WTC11 (cell line): Measurements from ENCODE around the gene PLD3.

ENCODE experiments used
- CBFB ChIP-seq: sonication (generic); formaldehyde crosslinking; IDR thresholded peaks from 2 replicates; pipeline ENCODE4 v1.8.1; 2022; ENCODE audit warnings: mild to moderate bottlenecking, low read depth, missing genetic modification reagents
- CTCF ChIP-seq: fragments of 200-600 bp; IDR thresholded peaks from 2 replicates; pipeline ENCODE4 v1.8.0; 2022; ENCODE audit warnings: antibody characterized with exemption
- JUN ChIP-seq: sonication (generic); formaldehyde crosslinking; IDR thresholded peaks from 2 replicates; pipeline ENCODE4 v1.8.0; 2023; ENCODE audit warnings: mild to moderate bottlenecking, missing genetic modification reagents
- NFE2L1 ChIP-seq: sonication (generic); formaldehyde crosslinking; IDR thresholded peaks from 2 replicates; pipeline ENCODE4 v1.8.1; 2023; ENCODE audit warnings: missing genetic modification reagents
- NR2C2 ChIP-seq: sonication (generic); formaldehyde crosslinking; IDR thresholded peaks from 2 replicates; pipeline ENCODE4 v1.8.0; 2022; ENCODE audit warnings: mild to moderate bottlenecking, missing genetic modification reagents
- RELA ChIP-seq: sonication (generic); formaldehyde crosslinking; IDR thresholded peaks from 2 replicates; pipeline ENCODE4 v1.8.1; 2022; ENCODE audit warnings: missing genetic modification reagents, mild to moderate bottlenecking, borderline replicate concordance
- SP1 ChIP-seq: sonication (generic); formaldehyde crosslinking; conservative IDR thresholded peaks from 2 replicates; pipeline ENCODE4 v1.8.1; 2022; ENCODE audit warnings: missing genetic modification reagents
- TEAD4 ChIP-seq: sonication (generic); formaldehyde crosslinking; IDR thresholded peaks from 2 replicates; pipeline ENCODE4 v1.8.0; 2022; ENCODE audit warnings: mild to moderate bottlenecking, missing genetic modification reagents
- ZBTB43 ChIP-seq: sonication (generic); formaldehyde crosslinking; IDR thresholded peaks from 2 replicates; pipeline ENCODE4 v1.8.1; 2023; ENCODE audit warnings: mild to moderate bottlenecking, missing genetic modification reagents
- ZMAT4 ChIP-seq: fragments of 250-450 bp; sonication (Bioruptor Pico); IDR thresholded peaks from 2 replicates; pipeline ENCODE4 v1.9.0; 2021; ENCODE audit warnings: mild to moderate bottlenecking
- ZNF317 ChIP-seq: sonication (generic); formaldehyde crosslinking; IDR thresholded peaks from 2 replicates; pipeline ENCODE4 v1.8.1; 2023; ENCODE audit warnings: low read depth, mild to moderate bottlenecking, moderate library complexity, missing genetic modification reagents, borderline replicate concordance

- no peak for TF ChIP-seq CBFB (CRISPR knock-in tag)
- no peak for TF ChIP-seq ZBTB43 (CRISPR knock-in tag)
- no peak for TF ChIP-seq CTCF
- TF ChIP-seq JUN (CRISPR knock-in tag), result no peak
- TF ChIP-seq NFE2L1 (CRISPR knock-in tag), result no peak
- no peak for TF ChIP-seq ZMAT4 (CRISPR knock-in tag)
- no peak for TF ChIP-seq ZNF317 (CRISPR knock-in tag)
- no peak for TF ChIP-seq NR2C2 (CRISPR knock-in tag)
- TF ChIP-seq TEAD4 (CRISPR knock-in tag), result no peak
- no peak for TF ChIP-seq SP1 (CRISPR knock-in tag)
- TF ChIP-seq RELA (CRISPR knock-in tag), result no peak
Observed at GRCh38 chr19:40315812-40316470, 32.6 kb upstream of the PLD3 start.
